ENCODE results near the gene GXYLT2. TPM values are rescaled to one million over a fixed set of nuclear protein-coding genes. Genes with fewer than 3 reads are reported as not detected.

GXYLT2 gene
- total RNA-seq, 1 experiment from 2014 or later, result 6.1 TPM

DNA sequence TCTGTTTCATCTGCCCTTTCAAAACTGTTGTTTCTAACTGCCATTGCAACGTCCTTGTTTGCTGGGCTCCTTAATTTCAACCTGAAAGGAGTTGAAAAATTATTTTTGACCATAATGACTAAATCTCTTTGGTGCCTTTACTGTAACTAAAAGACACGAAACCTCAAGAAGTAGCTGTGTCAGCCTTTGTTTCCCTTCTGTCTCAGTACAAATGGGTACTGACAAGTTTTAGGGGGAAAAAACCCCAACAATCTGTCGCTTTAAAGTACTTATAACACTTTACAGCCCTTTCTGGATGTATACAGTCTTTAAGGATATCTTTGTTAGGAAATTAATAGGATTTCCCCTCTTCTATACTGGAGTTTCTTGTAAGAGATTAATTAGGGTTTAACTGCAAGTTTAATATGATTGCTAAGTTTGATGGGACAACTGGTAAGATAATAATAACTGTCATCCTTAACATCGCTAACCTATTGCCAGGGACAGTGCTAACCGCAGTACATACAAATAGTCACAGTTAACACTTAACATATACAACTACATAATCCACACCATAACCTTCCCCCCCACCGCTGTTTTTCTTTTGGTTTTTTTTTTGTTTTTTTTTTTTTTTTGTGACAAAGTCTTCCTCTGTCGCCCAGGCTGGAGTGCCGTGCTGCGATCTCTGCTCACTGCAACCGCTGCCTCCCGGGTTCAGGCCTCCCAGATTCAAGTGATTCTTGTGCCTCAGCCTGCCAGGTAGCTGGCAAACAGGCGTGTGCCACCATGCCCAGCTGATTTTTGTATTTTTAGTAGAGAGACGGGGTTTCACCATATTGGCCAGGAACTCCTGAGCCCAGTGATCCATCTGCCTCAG lies 1.7 kb downstream of the GXYLT2 start:
- no TSS peak for BruUV-seq (replicated peaks)
- H3K4me3 ChIP-seq (ENCODE audit: low read depth in 2 of 2, low read length in 2 of 2), result peak overlapping the region; percentile 46 to 49; a peak in 3 of 4 replicates
- ChIA-PET POLR2A (no interaction called here), CTCF (no interaction called here)
- in situ Hi-C loops (cut with HindIII; ENCODE audit: low pct_unique_long_range_greater_than_20kb, low sequenced_read_pairs), result no loop called here
- H3K27ac ChIP-seq (ENCODE audit: low read length), result peak overlapping the region; percentile 57; the same call in 1 of the 2 replicates
- DNase-seq (ENCODE audit: low read depth, low spot score) (no peak), ATAC-seq (no peak)
- H3K36me3 ChIP-seq (ENCODE audit: control insufficient read depth, insufficient read depth, low read length), result no peaks in the 10 kb centered on the region; the same call in 1 of the 2 replicates
- peaks cover 6% of the 10 kb centered on the region for H3K4me1 ChIP-seq (ENCODE audit: control insufficient read depth, insufficient read depth, low read length)
- TF ChIP-seq POLR2AphosphoS5 (IDR thresholded peaks at IDR 0.05; ENCODE audit: low read depth, low read length) (no peak), SIN3A (IDR thresholded peaks at IDR 0.05; ENCODE audit: borderline replicate concordance, insufficient read depth, low read depth, low read length) (no peak), TCF7L2 (IDR thresholded peaks at IDR 0.05; ENCODE audit: low read depth, low read length) (no peak)
- TF ChIP-seq, protein P1, sequence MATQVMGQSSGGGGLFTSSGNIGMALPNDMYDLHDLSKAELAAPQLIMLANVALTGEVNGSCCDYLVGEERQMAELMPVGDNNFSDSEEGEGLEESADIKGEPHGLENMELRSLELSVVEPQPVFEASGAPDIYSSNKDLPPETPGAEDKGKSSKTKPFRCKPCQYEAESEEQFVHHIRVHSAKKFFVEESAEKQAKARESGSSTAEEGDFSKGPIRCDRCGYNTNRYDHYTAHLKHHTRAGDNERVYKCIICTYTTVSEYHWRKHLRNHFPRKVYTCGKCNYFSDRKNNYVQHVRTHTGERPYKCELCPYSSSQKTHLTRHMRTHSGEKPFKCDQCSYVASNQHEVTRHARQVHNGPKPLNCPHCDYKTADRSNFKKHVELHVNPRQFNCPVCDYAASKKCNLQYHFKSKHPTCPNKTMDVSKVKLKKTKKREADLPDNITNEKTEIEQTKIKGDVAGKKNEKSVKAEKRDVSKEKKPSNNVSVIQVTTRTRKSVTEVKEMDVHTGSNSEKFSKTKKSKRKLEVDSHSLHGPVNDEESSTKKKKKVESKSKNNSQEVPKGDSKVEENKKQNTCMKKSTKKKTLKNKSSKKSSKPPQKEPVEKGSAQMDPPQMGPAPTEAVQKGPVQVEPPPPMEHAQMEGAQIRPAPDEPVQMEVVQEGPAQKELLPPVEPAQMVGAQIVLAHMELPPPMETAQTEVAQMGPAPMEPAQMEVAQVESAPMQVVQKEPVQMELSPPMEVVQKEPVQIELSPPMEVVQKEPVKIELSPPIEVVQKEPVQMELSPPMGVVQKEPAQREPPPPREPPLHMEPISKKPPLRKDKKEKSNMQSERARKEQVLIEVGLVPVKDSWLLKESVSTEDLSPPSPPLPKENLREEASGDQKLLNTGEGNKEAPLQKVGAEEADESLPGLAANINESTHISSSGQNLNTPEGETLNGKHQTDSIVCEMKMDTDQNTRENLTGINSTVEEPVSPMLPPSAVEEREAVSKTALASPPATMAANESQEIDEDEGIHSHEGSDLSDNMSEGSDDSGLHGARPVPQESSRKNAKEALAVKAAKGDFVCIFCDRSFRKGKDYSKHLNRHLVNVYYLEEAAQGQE (IDR thresholded peaks at IDR 0.05; ENCODE audit: insufficient read depth in 1 of 2, low read depth in 2 of 2, low read length in 1 of 2), result no peak
- TF ChIP-seq, protein P2, sequence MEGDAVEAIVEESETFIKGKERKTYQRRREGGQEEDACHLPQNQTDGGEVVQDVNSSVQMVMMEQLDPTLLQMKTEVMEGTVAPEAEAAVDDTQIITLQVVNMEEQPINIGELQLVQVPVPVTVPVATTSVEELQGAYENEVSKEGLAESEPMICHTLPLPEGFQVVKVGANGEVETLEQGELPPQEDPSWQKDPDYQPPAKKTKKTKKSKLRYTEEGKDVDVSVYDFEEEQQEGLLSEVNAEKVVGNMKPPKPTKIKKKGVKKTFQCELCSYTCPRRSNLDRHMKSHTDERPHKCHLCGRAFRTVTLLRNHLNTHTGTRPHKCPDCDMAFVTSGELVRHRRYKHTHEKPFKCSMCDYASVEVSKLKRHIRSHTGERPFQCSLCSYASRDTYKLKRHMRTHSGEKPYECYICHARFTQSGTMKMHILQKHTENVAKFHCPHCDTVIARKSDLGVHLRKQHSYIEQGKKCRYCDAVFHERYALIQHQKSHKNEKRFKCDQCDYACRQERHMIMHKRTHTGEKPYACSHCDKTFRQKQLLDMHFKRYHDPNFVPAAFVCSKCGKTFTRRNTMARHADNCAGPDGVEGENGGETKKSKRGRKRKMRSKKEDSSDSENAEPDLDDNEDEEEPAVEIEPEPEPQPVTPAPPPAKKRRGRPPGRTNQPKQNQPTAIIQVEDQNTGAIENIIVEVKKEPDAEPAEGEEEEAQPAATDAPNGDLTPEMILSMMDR (IDR thresholded peaks at IDR 0.05), result no peak
- intact Hi-C loops (cut with micrococcal nuclease; ENCODE audit: unreplicated experiment), result no loop called here
- H3K27me3 ChIP-seq (ENCODE audit: control insufficient read depth, insufficient read depth, low read length), result no peaks in the 10 kb centered on the region
- no peaks in the 10 kb centered on the region for H3K9me3 ChIP-seq (ENCODE audit: control insufficient read depth, insufficient read depth, low read depth, low read length)

DNA sequence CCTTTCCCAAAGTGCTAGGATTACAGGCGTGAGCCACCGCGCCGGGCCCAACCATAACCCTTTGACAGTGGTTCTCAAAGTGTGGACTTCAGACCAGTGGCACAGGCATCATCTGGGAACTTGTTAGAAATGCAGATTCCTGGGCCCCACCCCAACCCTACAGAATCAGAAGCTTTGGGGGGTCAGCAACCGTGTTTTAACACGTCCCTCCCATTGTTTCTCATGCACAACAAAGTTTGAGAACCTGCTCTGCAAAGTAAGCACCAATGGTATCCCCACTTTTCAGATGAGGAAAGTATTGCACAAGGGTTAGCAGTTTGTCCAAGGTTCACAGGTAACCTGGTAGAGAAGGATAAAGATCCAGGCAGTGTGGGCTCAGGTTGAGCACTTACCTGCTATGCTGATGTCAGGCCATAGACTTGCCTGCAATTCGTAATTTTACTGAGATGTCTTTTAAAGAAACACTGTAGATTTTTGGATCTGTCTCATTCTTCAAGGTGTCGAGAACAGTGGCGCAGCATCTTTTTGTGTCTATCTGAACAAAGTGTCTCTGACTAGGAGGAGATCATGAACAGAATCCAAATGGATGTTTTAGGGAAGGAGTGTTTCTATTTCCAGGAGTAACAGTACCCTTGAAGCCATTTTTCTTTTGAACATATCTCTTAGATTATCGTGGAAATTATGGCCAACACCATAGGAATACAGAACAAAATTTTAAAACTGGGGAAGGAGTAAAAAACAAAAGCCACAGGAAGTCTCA lies 2.5 kb downstream of the GXYLT2 start:
- intact Hi-C loops (cut with micrococcal nuclease; ENCODE audit: unreplicated experiment) (no loop called here), in situ Hi-C loops (cut with HindIII; ENCODE audit: low pct_unique_long_range_greater_than_20kb, low sequenced_read_pairs) (no loop called here)
- BruUV-seq (replicated peaks), result no TSS peak
- DNase-seq (ENCODE audit: low read depth, low spot score), result no peak
- Histone ChIP-seq H3K4me1 (ENCODE audit: control insufficient read depth, insufficient read depth, low read length) (peaks cover 6% of the 10 kb centered on the region), H3K4me3 (ENCODE audit: low read depth in 2 of 2, low read length in 2 of 2) (no peak overlapping the region), H3K36me3 (ENCODE audit: control insufficient read depth, insufficient read depth, low read length) (no peaks in the 10 kb centered on the region; the same call in 1 of the 2 replicates), H3K27ac (ENCODE audit: low read length) (no peak overlapping the region), H3K9me3 (ENCODE audit: control insufficient read depth, insufficient read depth, low read depth, low read length) (no peaks in the 10 kb centered on the region), H3K27me3 (ENCODE audit: control insufficient read depth, insufficient read depth, low read length) (no peaks in the 10 kb centered on the region)
- POLR2A ChIA-PET, result no interaction called here
- CTCF ChIA-PET, result no interaction called here
- TF ChIP-seq SIN3A (IDR thresholded peaks at IDR 0.05; ENCODE audit: borderline replicate concordance, insufficient read depth, low read depth, low read length), result no peak
- TF ChIP-seq POLR2AphosphoS5 (IDR thresholded peaks at IDR 0.05; ENCODE audit: low read depth, low read length), result no peak
- TF ChIP-seq, protein P1 (IDR thresholded peaks at IDR 0.05; ENCODE audit: insufficient read depth in 1 of 2, low read depth in 2 of 2, low read length in 1 of 2), result no peak
- TF ChIP-seq, protein P2 (IDR thresholded peaks at IDR 0.05), result no peak
- no peak for TF ChIP-seq TCF7L2 (IDR thresholded peaks at IDR 0.05; ENCODE audit: low read depth, low read length)
- no peak for ATAC-seq
